Keratinocyte (primary cell): ENCODE data around the gene MCOLN2.
"Not testable (repeated sequence)": the region's sequence is repeated elsewhere in the genome, so short reads cannot be mapped to it uniquely, and the experiment has no call there.

Experiments
- CTCF ChIP-seq, 3 experiments: IDR thresholded peaks in 1 of 3; conservative IDR thresholded peaks in 1 of 3; optimal IDR thresholded peaks in 1 of 3; 2 replicates in 2 of 3; 3 replicates in 1 of 3; pipeline versions ENCODE3 to v1.5.1; 2011; ENCODE audit warnings: low read length in 3 of 3, mild to moderate bottlenecking in 3 of 3, moderate library complexity in 2 of 3, control low read depth in 1 of 3, inconsistent platforms in 1 of 3; ENCODE audit not compliant: insufficient read depth in 2 of 3; ENCODE audit errors: extremely low read depth in 1 of 3
- EZH2 ChIP-seq: IDR thresholded peaks from one replicate; pipeline ENCODE4 v1.6.1; 2012; ENCODE audit warnings: inconsistent platforms, mild to moderate bottlenecking, low read length, moderate library complexity

GRCh38 chr1:85005641-85006040 lies 8.7 kb upstream of the MCOLN2 start:
- TF ChIP-seq CTCF (optimal IDR thresholded peaks at IDR 0.05 in 1 of 3, IDR thresholded peaks at IDR 0.05 in 1 of 3, conservative IDR thresholded peaks at IDR 0.05 in 1 of 3; ENCODE audit: extremely low read depth in 1 of 3, insufficient read depth in 2 of 3, low read length in 3 of 3); EZH2: not testable (repeated sequence)
